Measurements from ENCODE around the gene MACROD2.

MACROD2 gene

GRCh38 chr20:14197097-14197496 is 201.8 kb downstream of the MACROD2 start:
- TF ChIP-seq CTCF (IDR thresholded peaks at IDR 0.05; ENCODE audit: insufficient read depth, low read depth, low read length, missing control alignments), result no peak
- H3K4me3 ChIP-seq (ENCODE audit: low read depth, low read length), result no peak overlapping the region
- no peak for DNase-seq (ENCODE audit: low read depth)

- no peak for TF ChIP-seq CTCF (IDR thresholded peaks at IDR 0.05; ENCODE audit: insufficient read depth, low read depth, low read length, missing control alignments)
- DNase-seq (ENCODE audit: low read depth), result no peak
- no peak overlapping the region for H3K4me3 ChIP-seq (ENCODE audit: low read depth, low read length)
These were observed 203.1 kb downstream of the MACROD2 start for GRCh38 chr20:14198416-14198815.

- no peak overlapping the region for H3K4me3 ChIP-seq (ENCODE audit: low read depth, low read length)
- no peak for DNase-seq (ENCODE audit: low read depth)
- TF ChIP-seq CTCF (IDR thresholded peaks at IDR 0.05; ENCODE audit: insufficient read depth, low read depth, low read length, missing control alignments), result no peak
These were observed 203.8 kb downstream of the MACROD2 start for GRCh38 chr20:14199111-14199510.

- no peak for DNase-seq (ENCODE audit: low read depth)
- TF ChIP-seq CTCF (IDR thresholded peaks at IDR 0.05; ENCODE audit: insufficient read depth, low read depth, low read length, missing control alignments), result no peak
- no peak overlapping the region for H3K4me3 ChIP-seq (ENCODE audit: low read depth, low read length)
These were observed 208.3 kb downstream of the MACROD2 start for GRCh38 chr20:14203657-14204056.

- DNase-seq (ENCODE audit: low read depth), result no peak
- no peak overlapping the region for H3K4me3 ChIP-seq (ENCODE audit: low read depth, low read length)
- no peak for TF ChIP-seq CTCF (IDR thresholded peaks at IDR 0.05; ENCODE audit: insufficient read depth, low read depth, low read length, missing control alignments)
These were observed 212.3 kb downstream of the MACROD2 start for GRCh38 chr20:14207591-14207990.

- H3K4me3 ChIP-seq (ENCODE audit: low read depth, low read length), result no peak overlapping the region
- no peak for DNase-seq (ENCODE audit: low read depth)
- TF ChIP-seq CTCF (IDR thresholded peaks at IDR 0.05; ENCODE audit: insufficient read depth, low read depth, low read length, missing control alignments), result no peak
These were observed 213.6 kb downstream of the MACROD2 start for GRCh38 chr20:14208956-14209355.

- no peak for DNase-seq (ENCODE audit: low read depth)
- no peak overlapping the region for H3K4me3 ChIP-seq (ENCODE audit: low read depth, low read length)
- no peak for TF ChIP-seq CTCF (IDR thresholded peaks at IDR 0.05; ENCODE audit: insufficient read depth, low read depth, low read length, missing control alignments)
These were observed 214.8 kb downstream of the MACROD2 start for GRCh38 chr20:14210146-14210545.
